ENCODE measurements around the gene FOSL1.

The FOSL1 gene

DNA sequence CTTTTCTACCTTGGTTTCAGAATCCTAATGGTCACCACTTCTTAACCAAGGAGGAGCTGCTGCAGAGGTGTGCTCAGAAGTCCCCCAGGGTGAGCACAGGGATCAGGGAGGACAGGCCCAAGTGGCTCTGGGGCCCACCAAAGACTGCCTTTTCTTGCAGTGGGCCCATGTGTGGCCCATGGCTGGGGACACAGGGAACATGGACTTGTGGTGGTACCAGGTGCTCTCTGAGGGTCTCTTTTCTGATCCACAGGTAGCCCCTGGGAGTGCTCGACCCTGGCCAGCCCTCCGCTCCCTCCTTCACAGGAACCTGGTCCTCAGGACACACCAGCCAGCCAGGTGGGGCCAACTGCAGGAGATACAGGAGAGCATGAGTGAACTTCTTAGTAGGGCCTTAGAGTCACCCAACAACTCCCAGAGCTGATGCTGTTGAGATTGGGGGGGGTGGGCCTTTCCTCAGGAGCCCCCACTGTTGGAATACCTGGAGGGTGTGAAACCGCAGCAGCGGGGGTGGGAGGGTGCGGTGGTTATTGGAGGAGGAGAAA lies 37.9 kb downstream of the FOSL1 start:
- TF ChIP-seq, protein P1, sequence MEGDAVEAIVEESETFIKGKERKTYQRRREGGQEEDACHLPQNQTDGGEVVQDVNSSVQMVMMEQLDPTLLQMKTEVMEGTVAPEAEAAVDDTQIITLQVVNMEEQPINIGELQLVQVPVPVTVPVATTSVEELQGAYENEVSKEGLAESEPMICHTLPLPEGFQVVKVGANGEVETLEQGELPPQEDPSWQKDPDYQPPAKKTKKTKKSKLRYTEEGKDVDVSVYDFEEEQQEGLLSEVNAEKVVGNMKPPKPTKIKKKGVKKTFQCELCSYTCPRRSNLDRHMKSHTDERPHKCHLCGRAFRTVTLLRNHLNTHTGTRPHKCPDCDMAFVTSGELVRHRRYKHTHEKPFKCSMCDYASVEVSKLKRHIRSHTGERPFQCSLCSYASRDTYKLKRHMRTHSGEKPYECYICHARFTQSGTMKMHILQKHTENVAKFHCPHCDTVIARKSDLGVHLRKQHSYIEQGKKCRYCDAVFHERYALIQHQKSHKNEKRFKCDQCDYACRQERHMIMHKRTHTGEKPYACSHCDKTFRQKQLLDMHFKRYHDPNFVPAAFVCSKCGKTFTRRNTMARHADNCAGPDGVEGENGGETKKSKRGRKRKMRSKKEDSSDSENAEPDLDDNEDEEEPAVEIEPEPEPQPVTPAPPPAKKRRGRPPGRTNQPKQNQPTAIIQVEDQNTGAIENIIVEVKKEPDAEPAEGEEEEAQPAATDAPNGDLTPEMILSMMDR (IDR thresholded peaks at IDR 0.05; ENCODE audit: borderline replicate concordance, insufficient read depth, low read depth, low read length), result no peak
- no peak overlapping the region for H3K4me3 ChIP-seq (ENCODE audit: low read depth, low read length)

DNA sequence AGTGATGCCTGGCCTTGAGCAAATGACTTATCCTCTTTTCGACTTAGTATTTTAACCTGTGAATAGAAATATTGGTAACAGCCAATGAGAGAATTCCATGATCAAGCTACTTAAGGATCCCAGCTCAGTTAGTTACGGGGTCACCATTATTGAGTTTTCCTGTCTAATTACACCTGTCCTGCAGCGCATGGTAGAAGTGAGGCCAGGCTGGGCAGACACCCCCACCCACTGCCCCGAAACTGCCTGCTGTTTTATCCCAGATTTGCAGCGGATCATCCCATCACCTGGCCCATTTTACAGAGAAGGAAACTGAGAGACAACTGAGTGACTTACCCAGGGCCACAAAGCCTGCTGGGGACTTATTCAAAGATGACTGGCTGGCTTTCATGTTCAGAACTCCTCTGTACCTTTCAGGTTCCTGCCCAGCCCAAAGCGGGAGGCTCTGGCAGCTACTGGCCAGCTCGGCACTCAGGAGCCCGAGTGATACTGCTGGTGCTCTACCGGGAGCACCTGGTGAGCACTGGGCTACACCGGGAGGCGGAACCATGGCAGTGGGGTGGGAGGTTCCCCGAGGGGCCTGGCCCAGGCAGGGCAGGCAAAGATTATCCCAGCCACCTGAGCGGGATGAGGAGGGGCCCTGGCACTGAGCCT lies 38.5 kb downstream of the FOSL1 start:
- TF ChIP-seq, protein P1 (IDR thresholded peaks at IDR 0.05; ENCODE audit: borderline replicate concordance, insufficient read depth, low read depth, low read length), result no peak
- H3K4me3 ChIP-seq (ENCODE audit: low read depth, low read length), result peak overlapping the region; percentile 89

DNA sequence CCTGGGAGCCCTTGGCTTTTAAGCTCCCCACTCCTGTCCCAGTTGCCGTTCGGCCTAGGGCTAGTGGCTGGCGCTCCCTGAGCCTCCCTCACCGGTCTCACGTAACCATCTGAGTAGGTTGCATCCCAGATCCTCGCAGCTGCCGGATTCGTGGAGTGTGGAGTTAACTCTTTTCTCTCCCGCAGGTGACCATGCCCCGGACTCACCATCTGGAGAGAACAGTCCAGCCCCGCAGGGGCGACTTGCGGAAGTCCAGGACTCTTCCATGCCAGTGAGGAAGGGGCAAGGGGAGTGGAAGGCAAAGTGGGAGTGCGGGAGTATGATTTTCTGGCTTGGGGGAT lies 39.1 kb downstream of the FOSL1 start:
- H3K4me3 ChIP-seq (ENCODE audit: low read depth, low read length), result peak overlapping the region; percentile 89
- TF ChIP-seq, protein P1 (IDR thresholded peaks at IDR 0.05; ENCODE audit: borderline replicate concordance, insufficient read depth, low read depth, low read length), result no peak

DNA sequence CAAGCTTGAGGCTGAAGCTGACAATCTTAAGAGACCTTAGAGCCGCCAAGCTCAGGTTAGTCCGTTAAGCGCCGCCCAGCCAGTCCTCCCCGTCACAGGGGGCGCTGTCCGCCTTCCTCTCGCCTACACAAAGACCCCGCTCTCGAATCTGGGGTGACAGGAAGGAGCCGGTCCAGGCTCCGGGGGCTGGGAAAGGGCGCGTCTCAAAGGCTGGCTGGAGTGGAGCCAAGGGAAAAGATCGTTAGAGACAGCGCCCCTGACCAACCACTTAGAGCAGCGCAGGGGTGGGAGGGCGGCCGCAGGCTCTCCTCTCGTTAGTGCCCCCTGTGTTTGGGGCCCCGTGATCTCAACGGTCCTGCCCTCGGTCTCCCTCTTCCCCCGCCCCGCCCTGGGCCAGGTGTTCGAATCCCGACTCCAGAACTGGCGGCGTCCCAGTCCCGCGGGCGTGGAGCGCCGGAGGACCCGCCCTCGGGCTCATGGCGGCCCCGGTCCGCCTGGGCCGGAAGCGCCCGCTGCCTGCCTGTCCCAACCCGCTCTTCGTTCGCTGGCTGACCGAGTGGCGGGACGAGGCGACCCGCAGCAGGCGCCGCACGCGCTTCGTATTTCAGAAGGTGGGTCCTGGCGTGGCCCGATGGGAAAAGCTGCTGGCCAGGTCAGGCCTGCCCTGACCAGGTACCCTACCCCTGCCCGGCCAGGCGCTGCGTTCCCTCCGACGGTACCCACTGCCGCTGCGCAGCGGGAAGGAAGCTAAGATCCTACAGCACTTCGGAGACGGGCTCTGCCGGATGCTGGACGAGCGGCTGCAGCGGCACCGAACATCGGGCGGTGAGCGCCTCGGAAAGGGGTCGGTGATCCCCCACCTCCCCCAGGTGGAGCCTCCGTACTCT lies 39.7 kb downstream of the FOSL1 start, which contains the start of gene MUS81:
Gene MUS81, plus strand, starts transcription at position 156 of the 887 bp plus-strand sequence. Its CDS starts 321 bp downstream, at position 477.
- H3K4me3 ChIP-seq (ENCODE audit: low read depth, low read length), result peak within 1 kb of the TSS; percentile 93
- TF ChIP-seq, protein P1 (IDR thresholded peaks at IDR 0.05; ENCODE audit: borderline replicate concordance, insufficient read depth, low read depth, low read length), result peak; percentile 87

DNA sequence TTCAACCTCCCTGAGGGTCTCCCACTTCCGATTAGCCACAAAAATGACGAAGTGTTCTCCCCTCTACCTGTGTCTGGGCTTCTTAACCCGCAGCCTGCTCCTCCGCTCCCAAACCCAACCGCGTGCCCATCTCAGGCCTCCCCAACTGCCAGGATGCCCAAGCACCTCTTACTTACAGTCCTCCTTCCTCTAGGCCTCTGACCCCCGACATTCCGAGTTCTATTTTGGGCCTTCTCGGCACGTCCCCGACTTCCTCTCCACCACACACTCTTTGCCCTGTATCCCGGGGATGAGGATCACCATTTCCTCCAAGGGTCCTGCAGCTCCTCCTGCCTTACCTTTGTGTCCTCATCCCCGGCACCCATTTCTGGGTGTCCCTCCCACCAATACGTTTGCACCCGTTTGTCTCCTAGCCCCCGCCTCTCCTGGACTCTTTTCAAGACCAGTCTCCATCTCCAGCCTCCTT lies 40.3 kb downstream of the FOSL1 start:
- TF ChIP-seq, protein P1 (IDR thresholded peaks at IDR 0.05; ENCODE audit: borderline replicate concordance, insufficient read depth, low read depth, low read length), result no peak

DNA sequence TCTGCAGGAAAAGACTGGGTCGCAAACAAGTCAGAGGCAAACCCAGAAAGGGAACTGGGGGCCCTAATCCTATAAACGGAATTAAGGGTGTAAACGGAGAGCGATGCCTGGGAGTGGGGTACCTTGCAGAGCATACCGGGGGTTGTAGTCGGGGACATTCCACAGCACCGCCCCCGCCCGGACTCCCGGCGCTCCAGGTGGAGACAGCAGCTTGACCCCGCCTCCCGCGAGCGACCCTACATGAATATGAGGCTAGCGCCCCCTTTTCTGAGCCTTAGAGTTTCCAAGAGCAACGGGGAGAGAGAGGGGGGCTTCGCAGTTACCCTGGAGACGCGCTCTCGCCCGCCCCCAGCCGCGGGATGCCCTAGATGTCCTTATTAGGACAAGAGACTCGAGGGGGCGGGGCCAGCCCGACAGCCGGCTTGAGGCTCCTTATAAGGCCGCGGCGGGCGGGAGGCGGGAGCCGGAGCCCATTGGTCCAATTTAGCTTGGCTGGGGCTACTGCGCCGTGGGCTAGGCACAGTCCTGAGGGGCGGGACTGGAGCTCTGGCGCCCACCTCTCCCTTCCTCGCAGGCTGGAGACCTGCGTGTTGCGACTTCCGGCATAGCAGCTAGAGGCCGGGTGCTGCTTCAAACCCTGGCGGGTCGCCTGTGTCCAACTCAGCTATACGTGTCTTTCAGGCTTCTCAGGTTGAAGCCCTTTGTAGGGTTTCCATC lies 40.9 kb downstream of the FOSL1 start:
- TF ChIP-seq, protein P1 (IDR thresholded peaks at IDR 0.05; ENCODE audit: borderline replicate concordance, insufficient read depth, low read depth, low read length), result no peak

More for the DNA sequence above, 40.3 kb downstream of the FOSL1 start:
- H3K4me3 ChIP-seq (ENCODE audit: low read depth, low read length), result peak overlapping the region; percentile 89

More for the DNA sequence above, 40.9 kb downstream of the FOSL1 start:
- peak overlapping the region; percentile 93 for H3K4me3 ChIP-seq (ENCODE audit: low read depth, low read length)

Measured in GM12875 (cell line).